IPS-NIHi11 (cell line): Measurements from ENCODE around the gene ZFP62.
"Not testable (repeated sequence)": the region's sequence is repeated elsewhere in the genome, so short reads cannot be mapped to it uniquely, and the experiment has no call there.

ENCODE experiments used
- DNase-seq: peaks from one replicate; pipeline ENCODE4 v3.0.0; 2012; ENCODE audit warnings: mixed read lengths, low spot score

The ZFP62 gene

DNA sequence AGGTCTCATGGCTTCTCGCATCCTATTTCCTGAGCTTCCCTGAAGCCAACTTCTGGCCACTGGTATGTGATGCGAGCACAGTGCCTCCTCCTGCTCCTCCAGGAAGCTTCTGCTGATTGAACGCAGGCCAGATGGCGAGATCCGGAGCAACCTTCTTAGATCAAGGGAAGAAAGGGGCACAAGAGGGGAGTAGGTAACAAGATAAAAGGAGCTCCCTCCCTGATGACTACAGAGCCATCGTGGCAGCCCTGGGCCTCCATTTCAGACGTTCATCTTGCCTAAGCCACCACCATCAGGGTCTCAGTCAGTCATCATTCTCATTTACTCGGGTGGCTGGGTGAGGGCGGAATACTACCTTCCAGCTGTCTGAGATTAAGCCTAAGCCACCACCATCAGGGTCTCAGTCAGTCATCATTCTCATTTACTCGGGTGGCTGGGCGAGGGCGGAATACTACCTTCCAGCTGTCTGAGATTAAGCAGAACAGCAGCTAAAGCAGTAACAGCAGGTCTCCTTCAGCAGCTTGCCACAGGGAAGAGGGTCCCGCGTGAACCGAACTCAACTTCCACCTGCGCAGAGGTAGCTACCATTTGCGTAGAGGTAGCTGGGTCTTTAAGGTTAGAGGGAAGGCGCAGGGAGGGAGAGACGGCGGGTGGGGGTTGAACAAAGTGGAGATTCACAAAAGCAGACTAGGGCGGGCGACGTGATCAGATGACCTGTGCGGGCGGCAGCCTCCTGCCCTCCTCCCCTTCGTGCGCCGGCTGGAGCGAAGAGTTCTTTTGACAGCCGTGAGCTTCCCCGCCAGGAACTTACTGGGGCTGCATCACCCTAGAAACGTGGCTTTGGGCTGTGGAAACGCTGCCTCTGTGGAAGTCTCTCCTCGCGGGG is 30.6 kb downstream of the ZFP62 start:
- peak; percentile 67 for DNase-seq

GRCh38 chr5:180829726-180830125 is 31.4 kb downstream of the ZFP62 start:
- DNase-seq: no peak

GRCh38 chr5:180828756-180829531 is 32.1 kb downstream of the ZFP62 start:
- DNase-seq: not testable (repeated sequence)

- DNase-seq: not testable (repeated sequence)
These were observed 33.7 kb downstream of the ZFP62 start for GRCh38 chr5:180827374-180827773.

DNA sequence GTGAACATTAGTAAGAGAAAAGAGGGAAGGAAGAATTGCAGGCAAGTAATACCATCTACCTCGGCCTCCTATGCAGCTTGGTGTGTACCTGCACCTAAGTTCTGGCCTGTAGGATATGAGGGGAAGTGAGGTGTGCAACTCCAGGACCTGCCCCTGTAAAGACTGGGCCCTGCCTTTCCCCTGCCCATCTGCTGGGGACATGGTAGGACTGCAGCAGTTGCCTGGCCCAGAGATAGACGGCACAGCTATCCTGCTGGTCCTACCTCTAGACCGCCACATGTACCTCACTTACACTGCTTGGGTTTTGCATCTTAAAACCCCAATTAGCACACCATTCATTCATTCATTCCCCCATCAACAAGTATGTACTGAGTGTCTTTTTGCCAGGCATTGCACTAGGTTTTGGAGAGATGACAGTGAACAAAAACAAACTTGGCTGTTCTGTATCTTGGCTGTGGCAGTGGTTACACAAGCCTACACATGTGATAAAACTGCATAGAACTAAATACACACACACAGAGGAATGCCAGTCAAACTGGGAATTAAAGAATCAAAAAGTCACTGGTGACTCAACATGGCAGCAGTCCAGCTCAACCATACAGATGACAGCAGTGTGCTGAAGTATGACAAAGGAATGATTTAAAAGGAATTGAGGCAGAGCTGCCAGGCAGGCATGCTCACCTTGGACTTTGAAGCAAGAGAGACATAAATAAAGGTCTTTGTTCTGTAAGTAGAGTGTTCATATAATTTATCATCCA is 35.1 kb downstream of the ZFP62 start:
- DNase-seq: no peak

- DNase-seq: no peak
These were observed 36.2 kb downstream of the ZFP62 start for GRCh38 chr5:180824630-180825476.

DNA sequence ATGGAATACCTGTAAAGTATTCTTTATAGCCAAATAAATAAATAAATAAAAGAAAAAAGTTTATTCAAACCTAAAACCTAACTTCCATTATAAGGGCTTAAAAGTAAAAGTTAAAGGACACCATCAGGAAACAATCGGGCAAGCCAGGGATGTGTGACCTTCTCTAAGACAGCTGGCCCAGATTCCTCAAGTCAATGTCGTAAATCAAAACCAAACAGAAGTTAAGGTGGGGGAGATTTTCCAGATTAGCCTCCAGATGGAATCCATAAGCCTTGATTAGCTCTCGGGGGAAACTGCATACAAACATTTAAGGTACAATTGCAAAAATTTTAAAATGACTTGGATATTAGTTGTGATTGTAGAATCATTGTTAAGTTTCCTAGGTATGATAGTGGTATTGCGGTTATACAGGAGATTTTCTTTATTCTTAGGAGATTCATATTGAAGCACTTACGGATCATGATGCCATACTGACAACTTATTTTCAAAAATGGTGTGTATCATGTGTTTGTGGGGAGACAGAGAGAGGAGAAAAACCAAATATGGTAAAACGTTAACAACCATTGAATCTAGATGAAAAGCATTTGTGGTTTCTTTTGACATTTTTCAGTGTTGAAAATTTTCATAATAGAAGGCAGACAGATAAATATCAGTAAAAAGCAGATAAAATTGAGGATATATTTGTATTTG is 37.0 kb downstream of the ZFP62 start:
- DNase-seq: no peak

GRCh38 chr5:180823346-180823745 is 37.7 kb downstream of the ZFP62 start:
- DNase-seq: no peak

DNA sequence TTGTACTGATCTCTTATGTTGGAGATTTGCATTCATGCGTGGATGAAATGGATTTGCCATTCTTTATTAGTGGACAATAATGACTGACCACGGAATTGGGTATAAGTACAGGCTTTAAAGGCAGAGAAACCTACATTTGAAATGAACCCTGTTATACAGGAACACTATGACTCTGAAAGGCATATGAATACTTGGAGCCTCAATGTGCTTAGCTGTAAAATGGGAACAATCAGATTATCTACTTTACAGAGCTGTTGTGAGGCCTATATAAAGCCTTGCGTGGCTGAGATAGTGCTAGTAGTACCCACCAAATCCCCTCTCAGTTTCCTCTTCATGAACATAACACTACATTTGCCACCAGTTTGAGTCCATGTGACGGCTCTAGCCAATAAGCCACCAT is 39.5 kb downstream of the ZFP62 start:
- no peak for DNase-seq

DNA sequence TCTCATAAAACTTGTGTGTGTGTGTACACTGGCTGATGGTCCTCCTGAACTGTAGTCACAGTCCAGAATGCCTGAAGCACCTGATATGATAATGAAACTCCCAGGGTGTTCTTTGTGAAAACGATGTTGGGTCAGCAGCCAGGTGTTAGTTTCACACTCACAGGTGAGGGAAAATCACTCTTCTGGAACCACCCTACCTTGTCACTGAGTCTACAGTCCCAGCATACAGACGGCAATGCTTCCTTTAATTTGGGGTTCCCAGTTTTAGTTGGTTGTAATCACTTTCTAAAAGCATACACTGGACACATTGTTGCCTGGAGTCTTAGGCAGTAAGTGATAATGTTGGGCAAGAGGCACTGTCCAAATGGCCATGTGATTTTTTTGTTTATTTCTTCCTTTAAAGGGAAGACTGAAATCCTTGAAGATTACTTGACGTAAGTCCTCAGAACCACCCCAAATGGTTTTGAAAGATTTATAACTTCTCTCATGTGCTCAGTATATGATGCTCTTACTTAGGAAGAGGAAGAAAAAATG is 40.2 kb downstream of the ZFP62 start:
- no peak for DNase-seq

DNA sequence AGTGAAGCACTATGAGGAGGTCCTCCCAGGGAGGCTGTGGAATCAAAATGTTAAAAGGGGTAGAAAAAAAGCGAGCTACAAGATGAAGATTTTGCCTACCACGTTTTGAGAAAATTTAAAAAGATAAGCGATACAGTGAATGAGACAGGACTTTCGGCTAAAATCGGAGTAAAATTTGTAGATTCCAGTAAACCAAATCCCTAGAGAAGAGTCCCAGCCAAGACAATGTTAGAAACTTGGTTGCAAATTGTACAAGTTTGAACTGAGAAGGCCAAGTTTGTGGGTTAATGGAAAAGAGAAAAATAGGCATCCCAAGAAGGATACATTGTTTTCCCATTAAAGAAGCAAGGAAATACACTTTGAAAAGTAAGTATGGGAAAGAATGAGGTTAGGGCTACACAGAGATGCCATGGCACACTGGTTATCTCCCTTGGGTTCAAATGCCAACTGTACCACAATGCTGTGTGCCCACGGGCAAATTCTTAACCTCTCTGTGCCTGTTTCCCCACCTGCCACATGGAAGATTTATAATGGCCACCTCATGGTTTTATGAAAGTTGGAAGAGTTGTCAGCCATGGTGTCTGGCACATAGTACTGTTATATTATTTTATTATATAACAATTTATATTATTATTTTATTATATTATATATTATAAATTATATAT is 42.3 kb downstream of the ZFP62 start:
- no peak for DNase-seq

DNA sequence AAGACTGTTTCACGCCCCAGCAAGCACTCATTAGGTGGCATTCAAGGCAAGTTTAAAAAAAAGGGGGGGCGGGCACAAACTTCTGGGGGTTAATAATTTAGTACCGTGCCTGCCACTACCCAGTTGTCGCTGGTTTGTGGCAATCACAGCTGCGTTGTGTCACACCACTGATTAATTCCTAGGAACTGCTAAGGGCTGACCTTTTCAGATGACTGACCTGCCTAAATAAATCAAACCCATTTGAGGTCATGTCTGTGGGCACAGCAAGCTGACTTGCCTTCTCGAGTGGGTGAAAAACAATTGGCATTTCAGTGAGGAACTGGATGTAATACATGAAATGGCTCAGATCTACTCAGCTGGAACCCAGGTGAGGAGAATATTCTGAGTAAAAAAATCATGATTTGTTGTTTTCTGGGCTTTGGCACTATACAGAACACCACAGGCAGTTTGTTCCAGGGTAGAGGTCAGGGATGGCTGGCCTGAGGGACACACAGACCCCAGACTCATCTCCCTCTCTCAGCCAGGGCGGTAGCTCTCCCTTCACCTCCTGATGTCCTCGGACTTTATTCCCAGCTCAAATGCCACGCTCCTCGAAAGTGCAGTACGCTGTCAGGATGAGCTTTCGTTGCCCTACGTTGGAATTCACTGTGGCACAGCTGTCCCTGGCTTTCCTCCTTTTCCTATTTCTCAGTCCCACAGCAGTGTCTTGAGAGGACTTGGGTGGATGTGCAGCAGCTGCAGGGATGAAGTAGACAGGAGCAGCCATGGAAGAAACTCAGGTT is 43.0 kb downstream of the ZFP62 start:
- no peak for DNase-seq

DNA sequence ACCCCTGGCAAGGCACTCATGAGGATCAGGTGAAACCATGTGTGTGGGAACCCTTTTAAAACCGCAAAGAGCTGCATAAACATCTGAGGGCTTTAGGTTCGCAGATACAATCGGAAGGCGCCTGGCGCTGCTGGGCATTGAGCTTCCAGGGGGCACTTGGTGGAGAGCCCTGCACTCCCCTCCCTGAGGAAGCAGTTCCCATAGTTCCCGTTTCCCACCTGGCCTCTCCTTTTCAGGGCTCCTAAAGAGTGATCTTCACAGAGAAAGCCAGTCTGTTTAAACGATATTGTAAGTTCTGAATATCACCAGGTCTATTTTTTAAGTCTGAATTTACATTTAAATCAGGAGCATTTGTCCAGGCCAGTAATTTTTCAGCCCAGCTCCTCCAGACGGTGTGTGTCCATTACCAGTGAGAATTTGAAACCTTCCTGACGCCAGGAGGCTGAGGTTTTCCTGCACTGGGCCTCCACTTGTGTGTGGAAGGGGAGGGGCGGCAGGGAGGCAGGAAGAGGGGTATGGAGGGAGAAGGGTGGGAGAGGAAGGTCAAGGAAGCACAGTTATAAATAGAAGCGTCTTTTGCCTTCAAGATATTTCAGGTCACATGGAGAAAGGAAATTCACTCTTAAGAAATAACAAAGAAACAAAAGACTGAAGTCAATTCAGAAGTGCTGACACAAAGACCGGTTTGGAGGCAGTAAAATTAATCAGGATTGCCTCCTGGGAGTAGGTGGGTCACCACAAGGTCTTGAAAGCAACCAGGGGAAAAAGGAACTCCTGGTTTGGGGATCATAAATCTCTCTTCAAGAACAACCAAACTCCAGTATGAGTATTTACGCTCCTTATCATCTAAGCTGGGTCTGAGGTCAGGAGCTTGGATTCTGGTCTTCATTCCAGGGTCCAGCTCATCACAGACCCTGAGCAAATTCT is 44.2 kb downstream of the ZFP62 start:
- DNase-seq: no peak

DNA sequence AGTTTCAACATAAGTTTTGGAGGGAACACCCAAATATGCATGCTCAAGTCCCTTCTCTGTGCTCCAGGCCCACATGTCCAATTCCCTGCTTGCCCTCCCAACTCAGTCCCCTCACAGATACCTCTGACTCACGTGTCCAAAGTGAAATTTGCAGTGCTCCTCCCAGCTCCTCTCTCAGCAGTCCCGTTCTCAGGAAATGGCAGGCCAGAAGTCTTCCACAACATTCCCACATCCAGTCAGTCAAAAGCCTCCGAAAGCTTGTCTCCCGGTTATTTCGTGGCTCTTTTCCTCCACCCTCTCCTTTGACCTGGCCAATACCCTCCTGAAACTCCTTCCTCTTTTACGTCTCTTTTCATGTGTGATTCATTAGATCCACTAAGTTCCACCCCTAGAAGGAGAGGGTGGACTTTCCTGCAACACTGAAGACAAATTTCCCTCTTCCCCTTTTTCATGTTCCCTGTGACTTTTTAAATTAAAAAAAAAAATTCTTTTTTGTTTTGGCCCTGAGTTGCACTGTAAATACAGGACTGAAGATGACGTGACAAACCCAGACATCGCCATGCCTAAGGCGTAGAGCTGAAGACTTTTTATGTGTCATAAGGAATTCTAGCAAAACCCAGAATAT is 45.7 kb downstream of the ZFP62 start:
- no peak for DNase-seq

DNA sequence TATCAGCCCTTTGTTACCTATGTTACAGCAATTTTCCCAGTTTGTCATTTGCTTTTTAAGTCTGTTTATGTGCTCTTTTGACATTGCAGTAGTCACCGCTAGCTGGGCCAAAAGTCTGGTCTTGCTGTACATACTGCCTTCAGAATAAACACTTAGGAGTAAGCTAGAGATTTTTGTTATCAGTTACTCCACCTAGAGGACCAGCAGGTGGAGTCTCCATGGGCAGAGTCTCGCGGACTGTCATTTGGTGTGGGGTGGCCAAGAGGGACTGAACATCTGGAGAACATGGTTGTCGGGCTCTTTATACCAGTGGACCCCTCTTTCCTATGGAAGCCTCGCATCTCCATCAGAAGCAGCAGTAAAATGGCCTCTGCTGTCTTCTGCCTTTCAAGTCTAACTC is 47.7 kb downstream of the ZFP62 start:
- DNase-seq: no peak

GRCh38 chr5:180811623-180812124 is 49.4 kb downstream of the ZFP62 start:
- no peak for DNase-seq

- DNase-seq: no peak
These were observed 50.0 kb downstream of the ZFP62 start for GRCh38 chr5:180810959-180811622.
